H1 (cell line): Measurements from ENCODE around the gene TEKT3. TPM values are rescaled to one million over a fixed set of nuclear protein-coding genes. Genes with fewer than 3 reads are reported as not detected.

Experiments used
- CTCF ChIA-PET: fragments of 300-600 bp; sonication (Branson Sonifier 250); formaldehyde crosslinking; loops from one replicate; lab custom pipeline; 2021; ENCODE audit not compliant: partially characterized antibody; lab: Charles Lee
- POLR2A ChIA-PET: fragments of 300-600 bp; sonication (Branson Sonifier 250); formaldehyde crosslinking; loops from one replicate; lab custom pipeline; 2021; ENCODE audit warnings: inconsistent platforms; ENCODE audit not compliant: partially characterized antibody; lab: Charles Lee
- DNase-seq, 2 experiments: peaks; one replicate each; pipeline versions ENCODE4 v3.0.0 to v3.0.0-alpha.2; 2010 to 2022; ENCODE audit warnings: low spot score in 2 of 2, low read depth in 1 of 2, mixed read lengths in 1 of 2
- FAIRE-seq: peaks from 2 replicates; lab custom pipeline; 2011; peaks lifted over from hg19 to GRCh38; lab: Jason Lieb, UNC
- H2AFZ ChIP-seq: 2 replicates; pipeline ENCODE4 v1.8.1; 2012; ENCODE audit warnings: low read length, inconsistent platforms
- H2AK5ac ChIP-seq: 2 replicates; pipeline ENCODE4 v1.6.1; 2013; ENCODE audit warnings: low read depth, low read length
- H2BK120ac ChIP-seq: replicated peaks from 2 replicates; pipeline ENCODE3; 2013; ENCODE audit warnings: low read depth, low read length, inconsistent platforms
- H2BK12ac ChIP-seq: 2 replicates; pipeline ENCODE4 v1.6.1; 2013; ENCODE audit warnings: low read depth, low read length
- H2BK15ac ChIP-seq: 2 replicates; pipeline ENCODE4 v1.6.1; 2013; ENCODE audit warnings: low read length
- H2BK20ac ChIP-seq: 2 replicates; pipeline ENCODE4 v1.6.1; 2013; ENCODE audit warnings: low read length
- H2BK5ac ChIP-seq: 2 replicates; pipeline ENCODE4 v1.6.1; 2013; ENCODE audit warnings: low read depth, low read length
- H3K14ac ChIP-seq: 2 replicates; pipeline ENCODE4 v1.6.1; 2013; ENCODE audit warnings: inconsistent platforms; ENCODE audit not compliant: insufficient read length
- H3K18ac ChIP-seq: 2 replicates; pipeline ENCODE4 v1.6.1; 2013; ENCODE audit warnings: low read length; ENCODE audit errors: extremely low read depth
- H3K23ac ChIP-seq: 2 replicates; pipeline ENCODE4 v1.6.1; 2013; ENCODE audit warnings: inconsistent platforms; ENCODE audit not compliant: insufficient read length
- H3K23me2 ChIP-seq: 2 replicates; pipeline ENCODE4 v1.6.1; 2013; ENCODE audit warnings: low read depth, low read length
- H3K27ac ChIP-seq: 2 replicates; pipeline ENCODE4 v1.6.1; 2011; ENCODE audit warnings: low read depth, low read length, inconsistent platforms
- H3K27me3 ChIP-seq, 4 experiments: replicated peaks in 1 of 4; 1 replicate in 1 of 4; 2 replicates in 3 of 4; pipeline versions ENCODE4 v1.6.1 to v1.8.1; 2011 to 2013; ENCODE audit warnings: low read length in 3 of 4, mild to moderate bottlenecking in 3 of 4, inconsistent platforms in 2 of 4, mixed read lengths in 2 of 4, moderate library complexity in 1 of 4; ENCODE audit not compliant: control insufficient read depth in 3 of 4, insufficient read depth in 3 of 4; ENCODE audit errors: extremely low read depth in 1 of 4
- H3K36me3 ChIP-seq, 4 experiments: 2 replicates each; pipeline versions ENCODE4 v1.6.1 to v1.8.1; 2011 to 2013; ENCODE audit warnings: mild to moderate bottlenecking in 4 of 4, low read length in 3 of 4, moderate library complexity in 2 of 4, control low read depth in 1 of 4, inconsistent platforms in 1 of 4; ENCODE audit not compliant: insufficient read depth in 4 of 4, control insufficient read depth in 2 of 4
- H3K4ac ChIP-seq: replicated peaks from 2 replicates; pipeline ENCODE3; 2013; ENCODE audit warnings: low read length, low read depth, mixed read lengths, inconsistent platforms; ENCODE audit not compliant: insufficient read length
- H3K4me1 ChIP-seq, 4 experiments: replicated peaks in 1 of 4; 1 replicate in 1 of 4; 2 replicates in 3 of 4; pipeline versions ENCODE4 v1.6.1 to v1.8.1; 2011 to 2013; ENCODE audit warnings: low read length in 3 of 4, inconsistent platforms in 2 of 4, mixed read lengths in 1 of 4; ENCODE audit not compliant: insufficient read depth in 4 of 4, control insufficient read depth in 3 of 4
- H3K4me2 ChIP-seq, 2 experiments: 2 replicates each; pipeline versions ENCODE4 v1.6.1 to v1.8.1; 2011 to 2013; ENCODE audit warnings: low read depth in 2 of 2, low read length in 2 of 2, control low read depth in 1 of 2, inconsistent platforms in 1 of 2, mild to moderate bottlenecking in 1 of 2; ENCODE audit not compliant: insufficient read depth in 1 of 2
- H3K4me3 ChIP-seq, 4 experiments: fragments of 200-600, 300-600 bp in 1 of 4; sonication (generic), shearing (Covaris generic), sonication (Bioruptor Twin) in 1 of 4; 2 replicates each; pipeline versions ENCODE4 v1.5.1 to v1.8.1; 2011 to 2016; ENCODE audit warnings: low read length in 4 of 4, low read depth in 3 of 4, control low read depth in 2 of 4, inconsistent platforms in 2 of 4, mild to moderate bottlenecking in 2 of 4, mixed read lengths in 1 of 4, moderate library complexity in 1 of 4; ENCODE audit not compliant: insufficient read depth in 2 of 4; ENCODE audit errors: extremely low read depth in 1 of 4
- H3K56ac ChIP-seq: replicated peaks from 2 replicates; pipeline ENCODE3; 2013; ENCODE audit warnings: low read depth, mild to moderate bottlenecking, mixed read lengths, low read length, inconsistent platforms; ENCODE audit not compliant: insufficient read length
- H3K79me1 ChIP-seq: 2 replicates; pipeline ENCODE4 v1.6.1; 2013; ENCODE audit warnings: low read depth, low read length, control low read depth
- H3K79me2 ChIP-seq, 2 experiments: 2 replicates each; pipeline versions ENCODE4 v1.6.1 to v1.8.1; 2012 to 2013; ENCODE audit warnings: low read length in 2 of 2, mild to moderate bottlenecking in 2 of 2, inconsistent platforms in 1 of 2; ENCODE audit not compliant: insufficient read depth in 2 of 2, control insufficient read depth in 1 of 2
- H3K9ac ChIP-seq, 4 experiments: replicated peaks in 1 of 4; 1 replicate in 1 of 4; 2 replicates in 3 of 4; pipeline versions ENCODE4 v1.6.1 to v1.8.1; 2011 to 2013; ENCODE audit warnings: low read depth in 3 of 4, low read length in 3 of 4, control low read depth in 2 of 4, mild to moderate bottlenecking in 2 of 4, moderate library complexity in 2 of 4, inconsistent platforms in 1 of 4; ENCODE audit errors: extremely low read depth in 1 of 4
- H3K9me3 ChIP-seq, 2 experiments: 2 replicates each; pipeline versions ENCODE4 v1.6.1 to v1.8.1; 2012 to 2013; ENCODE audit warnings: mild to moderate bottlenecking in 2 of 2, moderate library complexity in 2 of 2, control low read depth in 1 of 2, inconsistent platforms in 1 of 2, low read depth in 1 of 2, low read length in 1 of 2, mixed read lengths in 1 of 2; ENCODE audit not compliant: insufficient read depth in 2 of 2
- H4K20me1 ChIP-seq, 2 experiments: replicated peaks in 1 of 2; 2 replicates each; pipeline versions ENCODE3 to v1.8.1; 2011 to 2013; ENCODE audit warnings: inconsistent platforms in 2 of 2, low read length in 2 of 2, mild to moderate bottlenecking in 1 of 2; ENCODE audit not compliant: insufficient read depth in 2 of 2, control insufficient read depth in 1 of 2
- H4K5ac ChIP-seq: 2 replicates; pipeline ENCODE4 v1.6.1; 2013; ENCODE audit warnings: low read length, low read depth, mixed read lengths, inconsistent platforms; ENCODE audit not compliant: insufficient read length
- H4K8ac ChIP-seq: 2 replicates; pipeline ENCODE4 v1.8.0; 2013; ENCODE audit warnings: mild to moderate bottlenecking, moderate library complexity, low read length, inconsistent platforms; ENCODE audit not compliant: insufficient read depth; ENCODE audit errors: extremely low read depth
- H4K91ac ChIP-seq: replicated peaks from 2 replicates; pipeline ENCODE3; 2013; ENCODE audit warnings: low read length, mixed read lengths, inconsistent platforms; ENCODE audit not compliant: insufficient read length
- CBX5 ChIP-seq: fragments of 300-800, 300-1000 bp; sonication (generic); IDR thresholded peaks from 2 replicates; pipeline ENCODE4 v1.7.1; 2016; ENCODE audit warnings: antibody characterized with exemption, low read length, low read depth
- CEBPB ChIP-seq: IDR thresholded peaks from 2 replicates; pipeline ENCODE4 v1.6.1; 2012; ENCODE audit warnings: low read depth, low read length
- GABPA ChIP-seq: IDR thresholded peaks from 2 replicates; pipeline ENCODE4 v1.6.1; 2011; ENCODE audit warnings: mild to moderate bottlenecking, low read length, moderate library complexity, borderline replicate concordance; ENCODE audit not compliant: insufficient read depth
- JUND ChIP-seq: IDR thresholded peaks from 2 replicates; pipeline ENCODE4 v1.6.1; 2011; ENCODE audit warnings: mild to moderate bottlenecking, improper control_type of control experiment, low read length
- KDM1A ChIP-seq: fragments of 200-600, 300-600 bp; sonication (generic); IDR thresholded peaks from 2 replicates; pipeline ENCODE4 v1.7.1; 2016; ENCODE audit warnings: mild to moderate bottlenecking, low read length, borderline replicate concordance
- POLR2A ChIP-seq, 2 experiments: IDR thresholded peaks; 1 replicate in 1 of 2; 2 replicates in 1 of 2; pipeline ENCODE4 v1.6.1; 2011; ENCODE audit warnings: low read depth in 2 of 2, low read length in 2 of 2, mild to moderate bottlenecking in 2 of 2; ENCODE audit errors: control extremely low read depth in 1 of 2
- POLR2AphosphoS5 ChIP-seq: IDR thresholded peaks from 2 replicates; pipeline ENCODE4 v1.6.1; 2011; ENCODE audit warnings: low read depth, low read length
- RBBP5 ChIP-seq: IDR thresholded peaks from 2 replicates; pipeline ENCODE4 v1.7.1; 2012; ENCODE audit warnings: low read depth, mild to moderate bottlenecking, inconsistent platforms, low read length, moderate library complexity, borderline replicate concordance
- SIRT6 ChIP-seq: IDR thresholded peaks from one replicate; pipeline ENCODE4 v1.7.1; 2012; ENCODE audit warnings: low read length, inconsistent platforms
- YY1 ChIP-seq: IDR thresholded peaks from 2 replicates; pipeline ENCODE4 v1.6.1; 2011; ENCODE audit warnings: low read depth, mild to moderate bottlenecking, low read length
- ZNF274 ChIP-seq: IDR thresholded peaks from 2 replicates; pipeline ENCODE4 v1.7.0; 2012; ENCODE audit warnings: low read length, borderline replicate concordance; ENCODE audit errors: extremely low read depth
- WGBS, 2 experiments: shearing (Covaris generic) in 1 of 2; methylation state at CpG; one replicate each; pipeline versions ENCODE4 v1.1.6 to v1.1.7; 2013 to 2015; ENCODE audit warnings: low lambda C conversion rate in 2 of 2, mixed read lengths in 2 of 2, inconsistent platforms in 1 of 2, low coverage in 1 of 2, missing lambda C conversion rate in 1 of 2; ENCODE audit not compliant: insufficient replicate concordance in 2 of 2, insufficient coverage in 1 of 2, insufficient read length in 1 of 2; ENCODE audit errors: extremely low coverage in 1 of 2, missing lambda C conversion rate in 1 of 2; 5-methylcytosine and 5-hydroxymethylcytosine counted together
- polyA plus RNA-seq, 7 experiments: library from polyadenylated mRNA; depleted of rRNA in 3 of 7; stranded (reverse) in 5 of 7; unstranded in 2 of 7; fragments of >200 nt in 5 of 7; fragments of 200-250 nt in 2 of 7; gene quantifications; 1 replicate in 5 of 7; 2 replicates in 1 of 7; 4 replicates in 1 of 7; pipeline versions ENCODE4 v1.2.1 to v1.2.3, GENCODE V29; 2011 to 2013; ENCODE audit warnings: missing spikeins in 2 of 7, mixed read lengths in 2 of 7
- total RNA-seq: library from RNA; stranded (reverse); fragmentation: NEBNext Ultra II Directional; extraction: Animal tissue kit (Norgen Biotek cat#: 25700); gene quantifications from 2 replicates; pipeline ENCODE4 v1.2.1, GENCODE V29; 2021
- TF ChIP-seq, protein P1 (sequence below), 3 experiments: IDR thresholded peaks; 1 replicate in 2 of 3; 2 replicates in 1 of 3; pipeline versions ENCODE4 v1.5.1 to v1.6.1; 2011; ENCODE audit warnings: low read length in 3 of 3, mild to moderate bottlenecking in 3 of 3, inconsistent platforms in 2 of 3, low read depth in 1 of 3, moderate library complexity in 1 of 3; ENCODE audit not compliant: insufficient read depth in 1 of 3; ENCODE audit errors: control extremely low read depth in 1 of 3

The TEKT3 gene
- total and polyA plus RNA-seq, 2 of the 8 experiments (the other 6 are each of a cell fraction or from before 2014, with no cell fraction given): 2.2 to 2.9 TPM

DNA sequence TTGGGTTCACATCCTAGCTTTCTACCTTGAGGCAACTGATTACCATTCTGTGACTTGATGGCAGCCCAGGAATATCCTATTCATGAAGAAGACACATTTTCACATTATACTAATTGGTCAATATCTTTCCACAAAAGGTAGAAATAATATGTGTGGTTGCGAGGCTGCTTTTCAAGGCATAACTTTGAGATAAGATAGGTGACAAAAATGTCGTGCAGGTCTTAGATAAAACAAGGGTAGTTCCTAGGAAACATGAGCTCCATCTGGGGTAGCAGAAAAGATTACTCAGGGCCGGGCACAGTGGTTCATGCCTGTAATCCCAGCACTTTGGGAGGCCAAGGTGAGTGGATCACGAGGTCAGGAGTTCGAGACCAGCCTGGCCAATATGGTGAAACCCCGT lies 22.3 kb upstream of the TEKT3 start:
- H3K27ac ChIP-seq: no peak overlapping the region
- H3K23me2 ChIP-seq: no peaks in the 10 kb centered on the region
- no peak overlapping the region for H2BK5ac ChIP-seq
- H3K79me2 ChIP-seq: no peaks in the 10 kb centered on the region
- 81% methylated on average over 6 of the region's 6 CpGs; no CpG with 5 or more reads in 1 of the 2 experiments for WGBS, 2 experiments
- no peak overlapping the region for H2AK5ac ChIP-seq
- H4K91ac ChIP-seq: no peak overlapping the region
- no peak overlapping the region for H2BK20ac ChIP-seq
- H2AFZ ChIP-seq: no peak overlapping the region
- POLR2A ChIA-PET: interaction anchor here (0.6 to 0.7 kb wide), 2 partner anchors 422 to 1260 kb away, joined by 3 read pairs; no protein-coding TSS in a partner anchor
- no peak overlapping the region for H3K23ac ChIP-seq
- CTCF ChIA-PET: no interaction called here
- H3K9me3 ChIP-seq: no peaks in the 10 kb centered on the region
- no peak overlapping the region for H3K9ac ChIP-seq
- H3K14ac ChIP-seq: no peak overlapping the region
- H4K20me1 ChIP-seq: no peaks in the 10 kb centered on the region
- H2BK12ac ChIP-seq: no peak overlapping the region
- H3K27me3 ChIP-seq: no peaks in the 10 kb centered on the region
- H3K4me2 ChIP-seq: no peak overlapping the region
- DNase-seq: no peak
- H2BK15ac ChIP-seq: no peak overlapping the region
- no peak overlapping the region for H3K18ac ChIP-seq
- H3K79me1 ChIP-seq: no peaks in the 10 kb centered on the region
- no peak overlapping the region for H4K5ac ChIP-seq
- H3K56ac ChIP-seq: no peak overlapping the region
- FAIRE-seq: no peak
- no peaks in the 10 kb centered on the region for H3K4me1 ChIP-seq
- H2BK120ac ChIP-seq: no peak overlapping the region
- H3K4ac ChIP-seq: no peak overlapping the region
- no peak overlapping the region for H3K4me3 ChIP-seq
- no peak overlapping the region for H4K8ac ChIP-seq
- H3K36me3 ChIP-seq: no peaks in the 10 kb centered on the region
- TF ChIP-seq RBBP5 (no peak), GABPA (no peak), ZNF274 (no peak), CEBPB (no peak), YY1 (no peak), JUND (no peak), SIRT6 (no peak), POLR2AphosphoS5 (no peak), KDM1A (no peak), CBX5 (no peak), POLR2A (IDR thresholded peaks at IDR 0.05; ENCODE audit: control extremely low read depth in 1 of 2, low read depth in 2 of 2, low read length in 2 of 2) (no peak)
- TF ChIP-seq, protein P1, sequence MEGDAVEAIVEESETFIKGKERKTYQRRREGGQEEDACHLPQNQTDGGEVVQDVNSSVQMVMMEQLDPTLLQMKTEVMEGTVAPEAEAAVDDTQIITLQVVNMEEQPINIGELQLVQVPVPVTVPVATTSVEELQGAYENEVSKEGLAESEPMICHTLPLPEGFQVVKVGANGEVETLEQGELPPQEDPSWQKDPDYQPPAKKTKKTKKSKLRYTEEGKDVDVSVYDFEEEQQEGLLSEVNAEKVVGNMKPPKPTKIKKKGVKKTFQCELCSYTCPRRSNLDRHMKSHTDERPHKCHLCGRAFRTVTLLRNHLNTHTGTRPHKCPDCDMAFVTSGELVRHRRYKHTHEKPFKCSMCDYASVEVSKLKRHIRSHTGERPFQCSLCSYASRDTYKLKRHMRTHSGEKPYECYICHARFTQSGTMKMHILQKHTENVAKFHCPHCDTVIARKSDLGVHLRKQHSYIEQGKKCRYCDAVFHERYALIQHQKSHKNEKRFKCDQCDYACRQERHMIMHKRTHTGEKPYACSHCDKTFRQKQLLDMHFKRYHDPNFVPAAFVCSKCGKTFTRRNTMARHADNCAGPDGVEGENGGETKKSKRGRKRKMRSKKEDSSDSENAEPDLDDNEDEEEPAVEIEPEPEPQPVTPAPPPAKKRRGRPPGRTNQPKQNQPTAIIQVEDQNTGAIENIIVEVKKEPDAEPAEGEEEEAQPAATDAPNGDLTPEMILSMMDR (IDR thresholded peaks at IDR 0.05; ENCODE audit: control extremely low read depth in 1 of 3, insufficient read depth in 1 of 3, low read depth in 1 of 3, low read length in 3 of 3): no peak
